Sigmoid colon (tissue), 7 donors: ENCODE results near the gene ACOD1. TPM values are rescaled to one million over a fixed set of nuclear protein-coding genes. Genes with fewer than 3 reads are reported as not detected.

Experiments used
- DNase-seq: peaks from one replicate; pipeline ENCODE4 v3.0.0-alpha.2; 2019
- H3K27ac ChIP-seq, 4 donors: fragments of 200-600 bp; sonication (generic); one replicate each; pipeline ENCODE4 v1.5.1; 2016 to 2019; ENCODE audit warnings: mild to moderate bottlenecking in 1 of 4
- H3K27me3 ChIP-seq, 3 donors: fragments of 200-600 bp; sonication (generic); one replicate each; pipeline ENCODE4 v1.5.1; 2019; ENCODE audit warnings: mild to moderate bottlenecking in 1 of 3
- H3K36me3 ChIP-seq, 4 donors: fragments of 200-600 bp; sonication (generic); one replicate each; pipeline ENCODE4 v1.5.1; 2016 to 2019
- H3K4me1 ChIP-seq, 4 donors: fragments of 200-600 bp; sonication (generic); one replicate each; pipeline ENCODE4 v1.5.1; 2017 to 2019
- H3K4me3 ChIP-seq, 4 donors: fragments of 200-600 bp; sonication (generic); one replicate each; pipeline ENCODE4 v1.5.1; 2017 to 2019; ENCODE audit warnings: mild to moderate bottlenecking in 2 of 4, moderate library complexity in 1 of 4
- H3K9me3 ChIP-seq, 4 donors: fragments of 200-600 bp in 3 of 4; sonication (generic) in 3 of 4; one replicate each; pipeline versions ENCODE4 v1.5.1 to v1.6.1; 2013 to 2019
- EP300 ChIP-seq, 4 donors: sonication (generic); formaldehyde crosslinking; IDR thresholded peaks; one replicate each; pipeline ENCODE4 v1.6.1; 2017; ENCODE audit warnings: antibody characterized with exemption in 4 of 4
- POLR2A ChIP-seq, 2 donors: fragments of 450-650 bp; IDR thresholded peaks; one replicate each; pipeline ENCODE4 v1.6.1; 2016; ENCODE audit warnings: antibody characterized with exemption in 2 of 2, mild to moderate bottlenecking in 2 of 2, moderate library complexity in 2 of 2
- POLR2AphosphoS5 ChIP-seq, 4 donors: sonication (generic); formaldehyde crosslinking; IDR thresholded peaks; one replicate each; pipeline ENCODE4 v1.6.1; 2017; ENCODE audit warnings: antibody characterized with exemption in 4 of 4
- WGBS, 2 donors: extraction: QIAGEN DNeasy Blood & Tissue Kit; methylation state at CpG; one replicate each; pipeline ENCODE4 v1.1.7; 2013; 5-methylcytosine and 5-hydroxymethylcytosine counted together
- intact Hi-C: fragments of 100-400 bp; cut with DNase I; formaldehyde crosslinking; loops from one replicate; pipeline ENCODE4 v1.15.1; 2023
- polyA plus RNA-seq, 3 donors: library from polyadenylated mRNA; stranded (reverse); fragments of 200-250 nt; gene quantifications; one replicate each; pipeline ENCODE4 v1.2.3, GENCODE V29; 2013
- total RNA-seq, 4 donors: library from RNA; depleted of rRNA; stranded (reverse); fragments of >200 nt; gene quantifications; one replicate each; pipeline ENCODE4 v1.1.0, GENCODE V29; 2016
- TF ChIP-seq, protein P1 (sequence below), 4 experiments: fragments of 450-650 bp in 3 of 4; fragments of 200-600 bp in 1 of 4; IDR thresholded peaks; one replicate each; pipeline ENCODE4 v1.5.1; 2016 to 2019; ENCODE audit warnings: antibody characterized with exemption in 4 of 4, mild to moderate bottlenecking in 3 of 4, moderate library complexity in 2 of 4
- donor health status: healthy with polysubstance abuse.
- donor health status: Bipolar disorder and iron deficiency.
- donor health status: healthy.

The ACOD1 gene
- total and polyA plus RNA-seq, 7 donors, result 0.10 TPM; not detected in 6

DNA sequence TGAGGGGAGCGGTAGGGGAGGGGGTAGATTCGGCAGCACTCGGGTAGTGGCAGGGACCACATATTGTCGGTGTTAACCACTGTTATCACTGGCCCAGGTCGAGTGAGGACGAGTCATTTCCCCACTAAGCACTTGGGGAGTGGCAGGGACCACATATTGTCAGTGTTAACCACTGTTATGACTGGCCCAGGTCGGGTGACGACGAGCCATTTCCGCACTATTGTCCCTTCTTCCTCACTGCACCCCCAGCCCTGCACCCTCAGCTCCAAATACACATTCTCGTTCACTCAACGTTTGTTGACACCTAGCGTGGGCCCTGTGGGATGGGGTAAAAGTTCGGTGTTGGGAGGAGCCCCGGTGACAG is 43.1 kb downstream of the ACOD1 start:
- Histone ChIP-seq H3K4me3 (peak overlapping the region; percentile 52 to 80 (median 77)), H3K27me3 (no peaks in the 10 kb centered on the region), H3K9me3 (no peaks in the 10 kb centered on the region), H3K36me3 (peaks cover 0 to 11% (median 0%) of the 10 kb centered on the region in 4 donors), H3K27ac (peak overlapping the region; percentile 79 to 93 (median 91)), H3K4me1 (peaks cover 0 to 27% (median 12%) of the 10 kb centered on the region in 4 donors)
- 33 to 48% methylated on average over 15 of the region's 15 CpGs for WGBS, 2 donors
- DNase-seq, result peak; percentile 67
- TF ChIP-seq, protein P1, sequence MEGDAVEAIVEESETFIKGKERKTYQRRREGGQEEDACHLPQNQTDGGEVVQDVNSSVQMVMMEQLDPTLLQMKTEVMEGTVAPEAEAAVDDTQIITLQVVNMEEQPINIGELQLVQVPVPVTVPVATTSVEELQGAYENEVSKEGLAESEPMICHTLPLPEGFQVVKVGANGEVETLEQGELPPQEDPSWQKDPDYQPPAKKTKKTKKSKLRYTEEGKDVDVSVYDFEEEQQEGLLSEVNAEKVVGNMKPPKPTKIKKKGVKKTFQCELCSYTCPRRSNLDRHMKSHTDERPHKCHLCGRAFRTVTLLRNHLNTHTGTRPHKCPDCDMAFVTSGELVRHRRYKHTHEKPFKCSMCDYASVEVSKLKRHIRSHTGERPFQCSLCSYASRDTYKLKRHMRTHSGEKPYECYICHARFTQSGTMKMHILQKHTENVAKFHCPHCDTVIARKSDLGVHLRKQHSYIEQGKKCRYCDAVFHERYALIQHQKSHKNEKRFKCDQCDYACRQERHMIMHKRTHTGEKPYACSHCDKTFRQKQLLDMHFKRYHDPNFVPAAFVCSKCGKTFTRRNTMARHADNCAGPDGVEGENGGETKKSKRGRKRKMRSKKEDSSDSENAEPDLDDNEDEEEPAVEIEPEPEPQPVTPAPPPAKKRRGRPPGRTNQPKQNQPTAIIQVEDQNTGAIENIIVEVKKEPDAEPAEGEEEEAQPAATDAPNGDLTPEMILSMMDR (IDR thresholded peaks at IDR 0.05), result no peak
- TF ChIP-seq POLR2AphosphoS5 (IDR thresholded peaks at IDR 0.05) (no peak), EP300 (IDR thresholded peaks at IDR 0.05) (no peak), POLR2A (IDR thresholded peaks at IDR 0.05) (no peak)
- intact Hi-C loops, result loop anchor here (10.0 kb wide), 2 partner anchors 333 to 347 kb away; partner anchors contain the start of gene MYCBP2

- TF ChIP-seq POLR2A (IDR thresholded peaks at IDR 0.05) (peak; percentile 83 to 86), POLR2AphosphoS5 (IDR thresholded peaks at IDR 0.05) (peak; percentile 94 to 98 (median 98)), EP300 (IDR thresholded peaks at IDR 0.05) (peak in 1 of 4 donors; percentile 25)
- TF ChIP-seq, protein P1 (IDR thresholded peaks at IDR 0.05), result peak in 1 of 4 experiments; percentile 26
- H3K9me3 ChIP-seq, result no peaks in the 10 kb centered on the region
- peak within 1 kb of the TSS; percentile 52 to 80 (median 77) for H3K4me3 ChIP-seq
- peaks cover 0 to 16% (median 0%) of the 10 kb centered on the region in 4 donors for H3K36me3 ChIP-seq
- intact Hi-C loops, result loop anchor here (2.0 to 10.0 kb wide), 4 partner anchors 35 to 347 kb away; partner anchors contain the start of genes FBXL3, KCTD12 and MYCBP2
- peak; percentile 98 for DNase-seq
- peak within 1 kb of the TSS; percentile 79 to 93 (median 91) for H3K27ac ChIP-seq
- peaks cover 0 to 27% (median 12%) of the 10 kb centered on the region in 4 donors for H3K4me1 ChIP-seq
- H3K27me3 ChIP-seq, result no peaks in the 10 kb centered on the region
- WGBS, 2 donors, result 1% methylated on average over 73 of the region's 73 CpGs
These were observed 43.7 kb downstream of the ACOD1 start, which contains the start of gene CLN5 for GRCh38 chr13:76991796-76992547. TSS of gene CLN5 (plus strand) at chr13:76992081. CDS start at chr13:76992099, 18 bp downstream.

DNA sequence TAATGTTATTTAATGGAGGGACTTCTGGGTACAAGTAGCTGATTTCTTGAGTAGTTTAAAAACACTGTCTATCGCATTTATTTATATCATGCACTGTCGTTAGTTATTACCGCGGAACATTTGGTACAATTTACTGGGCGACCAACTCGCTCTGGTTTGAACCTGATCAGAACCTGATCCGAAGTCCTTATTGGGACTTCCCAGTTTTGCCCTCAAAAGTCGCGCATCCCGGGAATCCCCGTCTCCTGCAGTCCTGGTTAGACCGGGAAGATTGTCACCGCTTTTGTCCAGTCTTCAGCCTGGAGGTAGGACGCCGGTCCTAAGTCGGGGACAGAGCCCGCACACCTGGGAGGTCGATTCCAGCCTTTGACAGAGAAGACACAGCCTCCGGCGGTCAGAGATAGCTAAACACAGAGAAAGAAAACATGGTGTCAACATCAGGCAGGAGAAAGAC is 44.3 kb downstream of the ACOD1 start:
- intact Hi-C loops, result loop anchor here (2.0 to 10.0 kb wide), 4 partner anchors 34 to 348 kb away; partner anchors contain the start of genes FBXL3, KCTD12 and MYCBP2
- Histone ChIP-seq H3K27me3 (no peaks in the 10 kb centered on the region), H3K4me1 (peaks cover 0 to 27% (median 12%) of the 10 kb centered on the region in 4 donors), H3K9me3 (no peaks in the 10 kb centered on the region), H3K27ac (peak overlapping the region; percentile 79 to 93 (median 91)), H3K4me3 (peak overlapping the region; percentile 52 to 80 (median 77)), H3K36me3 (peaks cover 0 to 21% (median 0%) of the 10 kb centered on the region in 4 donors)
- TF ChIP-seq POLR2AphosphoS5 (IDR thresholded peaks at IDR 0.05), result no peak
- TF ChIP-seq POLR2A (IDR thresholded peaks at IDR 0.05), result no peak
- TF ChIP-seq EP300 (IDR thresholded peaks at IDR 0.05), result no peak
- TF ChIP-seq, protein P1 (IDR thresholded peaks at IDR 0.05), result no peak
- DNase-seq, result no peak
- 1 to 2% methylated on average over 20 of the region's 20 CpGs for WGBS, 2 donors

GRCh38 chr13:76993021-76993420 is 44.7 kb downstream of the ACOD1 start:
- no peak for DNase-seq
- no peak for TF ChIP-seq POLR2AphosphoS5 (IDR thresholded peaks at IDR 0.05)
- no peak for TF ChIP-seq EP300 (IDR thresholded peaks at IDR 0.05)
- no peak for TF ChIP-seq POLR2A (IDR thresholded peaks at IDR 0.05)
- TF ChIP-seq, protein P1 (IDR thresholded peaks at IDR 0.05), result no peak
- Histone ChIP-seq H3K9me3 (no peaks in the 10 kb centered on the region), H3K36me3 (peaks cover 0 to 26% (median 0%) of the 10 kb centered on the region in 4 donors), H3K4me1 (peaks cover 0 to 27% (median 12%) of the 10 kb centered on the region in 4 donors), H3K27ac (peak overlapping the region; percentile 79 to 93 (median 91)), H3K27me3 (no peaks in the 10 kb centered on the region), H3K4me3 (peak overlapping the region; percentile 52 to 80 (median 77))
- intact Hi-C loops, result loop anchor here (2.0 to 10.0 kb wide), 4 partner anchors 34 to 348 kb away; partner anchors contain the start of genes FBXL3, KCTD12 and MYCBP2
- WGBS, 2 donors, result 44 to 57% methylated on average over 3 of the region's 3 CpGs
